NCI-H1092 treated with DMSO at 0.1 percent for 48 hours (cell line): ENCODE measurements around the gene SORCS2.

ENCODE experiments used
- DNase-seq: peaks from one replicate; lab custom pipeline; 2025; lab: John Stamatoyannopoulos, UW

Gene SORCS2

GRCh38 chr4:7415927-7416686, 223.8 kb downstream of the SORCS2 start:
- DNase-seq: no peak

- DNase-seq: no peak
Measured at GRCh38 chr4:7416745-7417432, 224.6 kb downstream of the SORCS2 start.

GRCh38 chr4:7417639-7418038, 225.3 kb downstream of the SORCS2 start:
- no peak for DNase-seq

GRCh38 chr4:7418131-7418943, 226.0 kb downstream of the SORCS2 start:
- DNase-seq: no peak

GRCh38 chr4:7419961-7420660, 227.8 kb downstream of the SORCS2 start:
- DNase-seq: peak; percentile 61

GRCh38 chr4:7420661-7421040, 228.3 kb downstream of the SORCS2 start:
- DNase-seq: peak; percentile 68

GRCh38 chr4:7421356-7422150, 229.2 kb downstream of the SORCS2 start:
- no peak for DNase-seq

GRCh38 chr4:7422151-7422897, 230.0 kb downstream of the SORCS2 start:
- no peak for DNase-seq

GRCh38 chr4:7422898-7423180, 230.5 kb downstream of the SORCS2 start:
- no peak for DNase-seq

- no peak for DNase-seq
Measured at GRCh38 chr4:7423391-7423790, 231.1 kb downstream of the SORCS2 start.

- no peak for DNase-seq
Measured at GRCh38 chr4:7423801-7424552, 231.6 kb downstream of the SORCS2 start.

- DNase-seq: no peak
Measured at GRCh38 chr4:7424553-7425111, 232.3 kb downstream of the SORCS2 start.

- DNase-seq: no peak
Measured at GRCh38 chr4:7425124-7425523, 232.8 kb downstream of the SORCS2 start.

GRCh38 chr4:7425591-7426468, 233.5 kb downstream of the SORCS2 start:
- DNase-seq: no peak

- no peak for DNase-seq
Measured at GRCh38 chr4:7426525-7427171, 234.3 kb downstream of the SORCS2 start.

GRCh38 chr4:7427361-7427760, 235.0 kb downstream of the SORCS2 start:
- no peak for DNase-seq

GRCh38 chr4:7427831-7428260, 235.5 kb downstream of the SORCS2 start:
- no peak for DNase-seq
